ENCODE data around the gene ISM2.

The ISM2 gene

DNA sequence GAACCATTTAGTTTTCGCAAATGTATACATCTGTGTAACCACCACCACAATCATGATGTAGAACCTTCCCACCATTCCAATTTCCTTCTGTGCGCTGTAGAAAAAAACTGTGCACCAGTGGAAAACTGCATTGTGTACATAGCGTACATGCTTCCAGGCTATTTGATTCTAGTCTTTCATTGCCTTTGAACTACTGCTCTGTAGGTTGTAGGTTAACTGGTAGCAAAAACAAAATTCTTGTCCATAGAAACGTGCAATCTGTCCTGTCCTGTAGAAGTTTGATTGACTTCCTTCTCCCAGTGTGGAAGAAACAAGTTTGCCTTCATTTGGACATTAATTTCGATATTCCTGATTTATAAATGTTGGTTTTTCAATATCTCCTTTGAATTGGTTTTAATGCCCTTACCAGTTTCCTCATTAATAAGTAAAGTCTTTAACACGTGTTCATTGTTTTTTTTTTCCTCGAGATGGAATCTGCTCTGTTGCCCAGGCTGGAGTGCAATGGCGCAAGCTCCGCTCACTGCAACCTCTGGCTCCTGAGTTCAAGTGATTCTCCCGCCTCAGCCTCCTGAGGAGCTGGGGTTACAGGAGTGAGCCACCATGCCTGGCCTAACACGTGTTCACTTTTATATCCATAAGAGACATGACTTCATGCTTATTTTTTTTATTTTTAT is 3.6 kb upstream of the ISM2 start:
- TF ChIP-seq CTCF (IDR thresholded peaks at IDR 0.05; ENCODE audit: low read depth, low read length) (no peak), POLR2A (IDR thresholded peaks at IDR 0.05; ENCODE audit: extremely low read depth, insufficient read length) (no peak), MYC (IDR thresholded peaks at IDR 0.05; ENCODE audit: low read depth, low read length) (no peak), MAX (IDR thresholded peaks at IDR 0.05; ENCODE audit: low read depth, low read length) (no peak)
- no peak for DNase-seq (ENCODE audit: low read depth)
- no peak overlapping the region for H3K4me3 ChIP-seq (ENCODE audit: low read depth, low read length)

GRCh38 chr14:77498984-77499527 is 440 bp upstream of the ISM2 start:
- peak; percentile 9 for DNase-seq (ENCODE audit: low read depth)
- H3K4me3 ChIP-seq (ENCODE audit: low read depth, low read length), result no peak overlapping the region
- TF ChIP-seq CTCF (IDR thresholded peaks at IDR 0.05; ENCODE audit: low read depth, low read length) (no peak), POLR2A (IDR thresholded peaks at IDR 0.05; ENCODE audit: extremely low read depth, insufficient read length) (no peak), MYC (IDR thresholded peaks at IDR 0.05; ENCODE audit: low read depth, low read length) (no peak), MAX (IDR thresholded peaks at IDR 0.05; ENCODE audit: low read depth, low read length) (no peak)

DNA sequence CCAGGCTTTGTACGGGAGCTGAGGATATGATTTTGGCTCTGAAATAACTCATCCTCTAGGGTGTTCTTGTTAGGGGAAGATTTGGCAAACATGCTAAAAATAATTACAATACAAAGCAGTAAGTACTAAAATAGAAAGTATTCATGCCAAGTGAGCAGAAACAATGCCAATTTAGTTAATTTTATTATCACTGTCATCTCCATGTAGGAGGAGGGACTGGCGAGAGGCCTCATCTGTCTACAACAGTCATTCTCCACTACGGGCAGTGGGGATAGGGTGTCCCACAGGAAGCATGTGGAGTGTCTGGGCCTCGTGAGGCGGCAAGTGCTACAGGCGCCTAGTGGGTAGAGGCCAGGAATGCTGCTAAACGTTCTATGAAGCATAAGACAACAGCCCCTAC is 3.3 kb downstream of the ISM2 start:
- DNase-seq (ENCODE audit: low read depth), result no peak
- TF ChIP-seq CTCF (IDR thresholded peaks at IDR 0.05; ENCODE audit: low read depth, low read length) (no peak), POLR2A (IDR thresholded peaks at IDR 0.05; ENCODE audit: extremely low read depth, insufficient read length) (no peak), MYC (IDR thresholded peaks at IDR 0.05; ENCODE audit: low read depth, low read length) (no peak), MAX (IDR thresholded peaks at IDR 0.05; ENCODE audit: low read depth, low read length) (no peak)
- no peak overlapping the region for H3K4me3 ChIP-seq (ENCODE audit: low read depth, low read length)

GRCh38 chr14:77491056-77491455 is 7.6 kb downstream of the ISM2 start:
- DNase-seq (ENCODE audit: low read depth), result no peak
- no peak overlapping the region for H3K4me3 ChIP-seq (ENCODE audit: low read depth, low read length)
- TF ChIP-seq MAX (IDR thresholded peaks at IDR 0.05; ENCODE audit: low read depth, low read length) (no peak), CTCF (IDR thresholded peaks at IDR 0.05; ENCODE audit: low read depth, low read length) (no peak), MYC (IDR thresholded peaks at IDR 0.05; ENCODE audit: low read depth, low read length) (no peak), POLR2A (IDR thresholded peaks at IDR 0.05; ENCODE audit: extremely low read depth, insufficient read length) (no peak)

GRCh38 chr14:77490347-77490986 is 8.1 kb downstream of the ISM2 start:
- DNase-seq (ENCODE audit: low read depth), result no peak
- no peak for TF ChIP-seq MAX (IDR thresholded peaks at IDR 0.05; ENCODE audit: low read depth, low read length)
- TF ChIP-seq POLR2A (IDR thresholded peaks at IDR 0.05; ENCODE audit: extremely low read depth, insufficient read length), result no peak
- no peak for TF ChIP-seq MYC (IDR thresholded peaks at IDR 0.05; ENCODE audit: low read depth, low read length)
- TF ChIP-seq CTCF (IDR thresholded peaks at IDR 0.05; ENCODE audit: low read depth, low read length), result no peak
- no peak overlapping the region for H3K4me3 ChIP-seq (ENCODE audit: low read depth, low read length)

Measured in NB4 (cell line).